K562 (cell line): ENCODE data around the gene SCN1B. TPM values are rescaled to one million over a fixed set of nuclear protein-coding genes. Genes with fewer than 3 reads are reported as not detected.

ENCODE experiments used
- ATAC-seq: fragments of 200-7000 bp; cut with Tn5 transposase; 3 replicates; pipeline ENCODE4 v1.9.1; 2020; ENCODE audit warnings: moderate library complexity
- BruUV-seq: library from RNA; stranded (reverse); fragments of 400-500 nt; replicated peaks from 2 replicates; lab custom pipeline; 2021; lab: Mats Ljungman, UMichigan
- CTCF ChIA-PET: fragments of 300-600 bp; formaldehyde crosslinking; extraction: SDS; loops from one replicate; lab custom pipeline; 2021; ENCODE audit warnings: low intra/inter-chr PET ratio; lab: Yijun Ruan, JAX
- POLR2A ChIA-PET: fragments of 300-600, 350-650 bp; sonication (Branson Sonifier 250); formaldehyde crosslinking; extraction: SDS; loops from one replicate; lab custom pipeline; 2021; ENCODE audit warnings: antibody characterized with exemption, inconsistent platforms; lab: Yijun Ruan, JAX
- DNase-seq, 4 experiments: peaks; one replicate each; pipeline versions ENCODE4 v3.0.0 to v3.0.0-alpha.2; 2011 to 2018; ENCODE audit warnings: low spot score in 3 of 4, mixed read lengths in 3 of 4; ENCODE audit errors: extremely low read depth in 1 of 4
- FAIRE-seq: peaks from 2 replicates; lab custom pipeline; 2011; peaks lifted over from hg19 to GRCh38; lab: Jason Lieb, UNC
- H2AFZ ChIP-seq: 2 replicates; pipeline ENCODE4 v1.6.0; 2011; ENCODE audit warnings: low read depth, low read length, control low read depth, inconsistent platforms
- H3K27ac ChIP-seq: fragments of 200-600 bp; 3 replicates; pipeline ENCODE4 v1.8.0; 2011; ENCODE audit warnings: low read depth, mild to moderate bottlenecking, control low read depth, inconsistent platforms, low read length, moderate library complexity, mixed read lengths; ENCODE audit errors: extremely low read depth
- H3K27me3 ChIP-seq, 2 experiments: fragments of 300-600 bp in 1 of 2; 2 replicates in 1 of 2; 3 replicates in 1 of 2; pipeline versions ENCODE4 v1.6.0 to v1.8.0; 2011; ENCODE audit warnings: inconsistent platforms in 2 of 2, low read length in 2 of 2, mild to moderate bottlenecking in 1 of 2, mixed read lengths in 1 of 2, moderate library complexity in 1 of 2; ENCODE audit not compliant: control insufficient read depth in 2 of 2, insufficient read depth in 2 of 2
- H3K36me3 ChIP-seq: fragments of 300-600 bp; 3 replicates; pipeline ENCODE4 v1.8.0; 2011; ENCODE audit warnings: mild to moderate bottlenecking, low read length, inconsistent platforms; ENCODE audit not compliant: control insufficient read depth, insufficient read depth
- H3K4me1 ChIP-seq, 2 experiments: fragments of 200-600 bp in 1 of 2; replicated peaks in 1 of 2; 2 replicates in 1 of 2; 3 replicates in 1 of 2; pipeline versions ENCODE4 v1.5.1 to v1.8.0; 2011; ENCODE audit warnings: inconsistent platforms in 2 of 2, low read length in 2 of 2, mild to moderate bottlenecking in 1 of 2, mixed read lengths in 1 of 2, moderate library complexity in 1 of 2; ENCODE audit not compliant: control insufficient read depth in 2 of 2, insufficient read depth in 2 of 2
- H3K4me2 ChIP-seq: 2 replicates; pipeline ENCODE4 v1.6.1; 2011; ENCODE audit warnings: low read length, control low read depth, inconsistent platforms, mixed read lengths; ENCODE audit not compliant: insufficient read depth
- H3K4me3 ChIP-seq: fragments of 200-600 bp; sonication (generic), shearing (Covaris generic); 2 replicates; pipeline ENCODE4 v1.5.1; 2016; ENCODE audit warnings: control low read depth, inconsistent platforms
- H3K79me2 ChIP-seq: fragments of 200-600 bp; 3 replicates; pipeline ENCODE4 v1.8.0; 2011; ENCODE audit warnings: low read length, inconsistent platforms; ENCODE audit not compliant: control insufficient read depth, insufficient read depth
- H3K9ac ChIP-seq, 2 experiments: 2 replicates each; pipeline versions ENCODE4 v1.6.0 to v1.6.1; 2011; ENCODE audit warnings: low read depth in 2 of 2, low read length in 2 of 2, control low read depth in 1 of 2, inconsistent platforms in 1 of 2, mild to moderate bottlenecking in 1 of 2, mixed read lengths in 1 of 2; ENCODE audit not compliant: insufficient read depth in 1 of 2
- H3K9me1 ChIP-seq: one replicate; pipeline ENCODE4 v1.6.0; 2011; ENCODE audit warnings: inconsistent platforms, mild to moderate bottlenecking, low read length, moderate library complexity; ENCODE audit not compliant: control insufficient read depth, insufficient read depth
- H3K9me3 ChIP-seq: replicated peaks from 2 replicates; pipeline ENCODE4 v1.5.1; 2011; ENCODE audit warnings: low read depth, low read length, inconsistent platforms; ENCODE audit not compliant: control insufficient read depth, insufficient read depth
- H4K20me1 ChIP-seq: replicated peaks from 2 replicates; pipeline ENCODE4 v1.6.1; 2011; ENCODE audit warnings: low read length, inconsistent platforms, mixed read lengths; ENCODE audit not compliant: control insufficient read depth, insufficient read depth
- BRCA1 ChIP-seq, 2 experiments: fragments of 450-650 bp in 1 of 2; sonication (generic) in 1 of 2; formaldehyde crosslinking in 1 of 2; IDR thresholded peaks; 2 replicates each; pipeline versions ENCODE4 v1.5.0 to v1.6.1; 2017 to 2020; ENCODE audit warnings: mild to moderate bottlenecking in 1 of 2, missing genetic modification reagents in 1 of 2
- EWSR1 ChIP-seq: fragments of 450-650 bp; IDR thresholded peaks from 2 replicates; pipeline ENCODE4 v1.6.1; 2018; ENCODE audit warnings: borderline replicate concordance, mild to moderate bottlenecking, low read depth, moderate library complexity; ENCODE audit not compliant: partially characterized antibody
- RBM25 ChIP-seq: fragments of 200-400 bp; formaldehyde crosslinking; IDR thresholded peaks from 2 replicates; pipeline ENCODE4 v1.6.1; 2018; ENCODE audit warnings: low read length, low read depth, moderate library complexity; ENCODE audit not compliant: severe bottlenecking
- U2AF1 ChIP-seq: fragments of 200-400 bp; formaldehyde crosslinking; optimal IDR thresholded peaks from 2 replicates; pipeline ENCODE3; 2017; ENCODE audit warnings: mild to moderate bottlenecking, low read depth, low read length, moderate library complexity
- ZNF124 ChIP-seq: sonication (generic); formaldehyde crosslinking; IDR thresholded peaks from 2 replicates; pipeline ENCODE4 v1.8.1; 2022; ENCODE audit warnings: missing genetic modification reagents
- WGBS: fragments of 100-300 bp; shearing (Covaris generic); methylation state at CpG from one replicate; pipeline ENCODE4 v1.1.6; 2016; ENCODE audit warnings: low coverage, mixed read lengths; ENCODE audit not compliant: insufficient coverage; ENCODE audit errors: missing lambda C conversion rate; 5-methylcytosine and 5-hydroxymethylcytosine counted together
- in situ Hi-C: fragments of 300-500 bp; cut with MboI; formaldehyde crosslinking; loops from 4 replicates; pipeline ENCODE4 v1.15.0; 2018; ENCODE audit warnings: inconsistent platforms, mixed read lengths
- intact Hi-C: fragments of 100-400 bp; cut with micrococcal nuclease; formaldehyde crosslinking; loops from 2 replicates; pipeline ENCODE4 v1.14.2; 2022
- polyA plus RNA-seq, 8 experiments: library from polyadenylated mRNA; depleted of rRNA in 4 of 8; stranded (reverse) in 5 of 8; unstranded in 3 of 8; fragments of >200 nt; fragmentation: Nextera tagmentation in 2 of 8; fragmentation: Illumina TruSeq in 1 of 8; extraction: Ambion mirVana in 2 of 8; extraction: Trizol in 1 of 8; gene quantifications; 2 replicates each; pipeline versions ENCODE4 v1.2.1 to v1.2.3, GENCODE V29; 2011 to 2014; ENCODE audit warnings: inconsistent platforms in 1 of 8, missing spikeins in 1 of 8
- total RNA-seq, 7 experiments: library from RNA; depleted of rRNA in 6 of 7; stranded (reverse); fragments of >200 nt in 6 of 7; fragmentation: Illumina TruSeq in 2 of 7; extraction: Trizol in 2 of 7; gene quantifications; 2 replicates each; pipeline versions ENCODE4 v1.2.1 to v1.2.3, GENCODE V29; 2011 to 2021; ENCODE audit warnings: low replicate concordance in 1 of 7
- TF ChIP-seq, protein P1 (sequence below): fragments of 450-650 bp; formaldehyde crosslinking; conservative IDR thresholded peaks from 2 replicates; pipeline ENCODE4 v1.4.0; 2022; ENCODE audit warnings: mild to moderate bottlenecking, missing genetic modification characterization

The SCN1B gene
- total and polyA plus RNA-seq, 9 of the 15 experiments (the other 6 are each of a cell fraction or from before 2014, with no cell fraction given): 0.03 to 2.5 (median 0.91) TPM

DNA sequence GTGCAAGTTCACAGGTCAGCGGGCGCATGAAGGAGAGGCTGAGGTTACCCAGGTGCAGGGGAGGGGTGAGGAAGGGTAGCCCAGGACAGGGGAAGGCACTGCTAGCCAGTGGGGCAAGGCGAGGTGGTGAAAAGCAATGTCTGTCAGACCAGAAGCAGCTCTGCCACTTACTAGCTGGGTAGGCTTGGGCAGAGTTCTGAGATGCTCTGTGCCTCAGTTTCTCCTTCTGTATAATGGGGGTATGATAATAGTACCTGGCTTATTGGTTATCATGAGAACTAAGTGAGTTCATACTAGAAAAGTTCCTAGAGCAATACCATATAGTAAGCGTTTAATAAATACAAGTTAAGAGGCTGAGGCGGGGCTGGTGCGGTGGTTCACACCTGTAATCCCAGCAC is 14.3 kb upstream of the SCN1B start:
- no peaks in the 10 kb centered on the region for H4K20me1 ChIP-seq
- peaks cover 4% of the 10 kb centered on the region for H3K9me1 ChIP-seq
- H3K9ac ChIP-seq: no peak overlapping the region; a peak in 1 of 4 replicates
- no peak overlapping the region for H3K4me2 ChIP-seq
- ChIA-PET POLR2A (interaction anchor here (0.6 to 3.9 kb wide), 2 partner anchors 10 to 11 kb away, joined by 4 to 18 read pairs; no protein-coding TSS in a partner anchor), CTCF (no interaction called here)
- H3K9me3 ChIP-seq: no peaks in the 10 kb centered on the region
- no peak overlapping the region for H2AFZ ChIP-seq
- no peak for FAIRE-seq
- WGBS: 89% methylated on average over 6 of the region's 6 CpGs
- in situ Hi-C loops: no loop called here
- H3K36me3 ChIP-seq: peaks cover 93% of the 10 kb centered on the region
- peaks cover 0 to 22% of the 10 kb centered on the region in 2 experiments; a peak in 2 of 5 replicates for H3K4me1 ChIP-seq
- H3K27ac ChIP-seq: no peak overlapping the region
- DNase-seq: no peak
- TF ChIP-seq ZNF124 (CRISPR knock-in tag) (no peak), BRCA1 (IDR thresholded peaks at IDR 0.05) (no peak), BRCA1 (CRISPR knock-in tag; IDR thresholded peaks at IDR 0.05) (0 out of 2 replicates have a peak, but pooled peaks have one; percentile 10), EWSR1 (no peak), RBM25 (peak; percentile 52), U2AF1 (no peak)
- TF ChIP-seq, protein P1, sequence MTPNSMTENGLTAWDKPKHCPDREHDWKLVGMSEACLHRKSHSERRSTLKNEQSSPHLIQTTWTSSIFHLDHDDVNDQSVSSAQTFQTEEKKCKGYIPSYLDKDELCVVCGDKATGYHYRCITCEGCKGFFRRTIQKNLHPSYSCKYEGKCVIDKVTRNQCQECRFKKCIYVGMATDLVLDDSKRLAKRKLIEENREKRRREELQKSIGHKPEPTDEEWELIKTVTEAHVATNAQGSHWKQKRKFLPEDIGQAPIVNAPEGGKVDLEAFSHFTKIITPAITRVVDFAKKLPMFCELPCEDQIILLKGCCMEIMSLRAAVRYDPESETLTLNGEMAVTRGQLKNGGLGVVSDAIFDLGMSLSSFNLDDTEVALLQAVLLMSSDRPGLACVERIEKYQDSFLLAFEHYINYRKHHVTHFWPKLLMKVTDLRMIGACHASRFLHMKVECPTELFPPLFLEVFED (CRISPR knock-in tag): no peak
- TF ChIP-seq, all 486 proteins: peak for 2
- H3K27me3 ChIP-seq: no peaks in the 10 kb centered on the region
- no TSS peak for BruUV-seq
- ATAC-seq: no peak
- intact Hi-C loops: no loop called here
- H3K79me2 ChIP-seq: no peaks in the 10 kb centered on the region
- H3K4me3 ChIP-seq: no peak overlapping the region
